Left lung (tissue), 10 donors: ENCODE data around the gene GTF2F1. TPM values are rescaled to one million over a fixed set of nuclear protein-coding genes. Genes with fewer than 3 reads are reported as not detected.

Experiments
- ATAC-seq: fragments of 200-7000 bp; cut with Tn5 transposase; one replicate; pipeline ENCODE4 v1.9.1; 2020; ENCODE audit warnings: moderate library complexity
- DNase-seq, 4 donors: peaks; one replicate each; pipeline ENCODE4 v3.0.0-alpha.2; 2013 to 2020
- H3K27ac ChIP-seq, 2 donors: fragments of 200-600 bp; sonication (generic) in 1 of 2; one replicate each; pipeline versions ENCODE4 v1.5.0 to v1.8.0; 2020 to 2021
- H3K27me3 ChIP-seq, 2 donors: fragments of 200-600 bp; sonication (generic) in 1 of 2; one replicate each; pipeline versions ENCODE4 v1.5.0 to v1.8.0; 2020 to 2021
- H3K36me3 ChIP-seq, 2 donors: fragments of 200-600 bp; sonication (generic) in 1 of 2; one replicate each; pipeline versions ENCODE4 v1.5.0 to v1.8.0; 2020 to 2021
- H3K4me1 ChIP-seq, 2 donors: fragments of 200-600 bp; one replicate each; pipeline ENCODE4 v1.8.0; 2021
- H3K4me3 ChIP-seq, 2 donors: fragments of 200-600 bp; sonication (generic) in 1 of 2; one replicate each; pipeline versions ENCODE4 v1.5.0 to v1.8.0; 2020 to 2021; ENCODE audit warnings: mild to moderate bottlenecking in 1 of 2
- H3K9me3 ChIP-seq, 2 donors: fragments of 200-600 bp; sonication (generic) in 1 of 2; one replicate each; pipeline versions ENCODE4 v1.5.0 to v1.8.0; 2020 to 2021
- intact Hi-C, 2 donors: fragments of 100-400 bp; cut with DNase I; formaldehyde crosslinking; loops; one replicate each; pipeline versions ENCODE4 v1.11.2 to v1.14.2; 2022
- polyA plus RNA-seq, 6 donors: library from polyadenylated mRNA; unstranded; fragments of 120-200 nt; gene quantifications; one replicate each; pipeline ENCODE4 v1.2.1, GENCODE V29; 2013; ENCODE audit not compliant: insufficient read length in 6 of 6
- total RNA-seq, 2 donors: library from RNA; stranded (reverse); fragmentation: NEBNext Ultra II Directional; extraction: Animal tissue kit (Norgen Biotek cat#: 25700); gene quantifications; one replicate each; pipeline ENCODE4 v1.2.1, GENCODE V29; 2021
- TF ChIP-seq, protein P1 (sequence below), 2 donors: fragments of 200-600 bp; sonication (generic) in 1 of 2; IDR thresholded peaks; one replicate each; pipeline versions ENCODE4 v1.5.0 to v1.8.0; 2021; ENCODE audit warnings: antibody characterized with exemption in 2 of 2
- donor health status: DM: no; HTN: yes; CAD: no.
- donor health status: DM: no; HTN: no; CAD: no.

The GTF2F1 gene
- total and polyA plus RNA-seq, 8 donors: 39.6 to 99.1 (median 76.4) TPM

DNA sequence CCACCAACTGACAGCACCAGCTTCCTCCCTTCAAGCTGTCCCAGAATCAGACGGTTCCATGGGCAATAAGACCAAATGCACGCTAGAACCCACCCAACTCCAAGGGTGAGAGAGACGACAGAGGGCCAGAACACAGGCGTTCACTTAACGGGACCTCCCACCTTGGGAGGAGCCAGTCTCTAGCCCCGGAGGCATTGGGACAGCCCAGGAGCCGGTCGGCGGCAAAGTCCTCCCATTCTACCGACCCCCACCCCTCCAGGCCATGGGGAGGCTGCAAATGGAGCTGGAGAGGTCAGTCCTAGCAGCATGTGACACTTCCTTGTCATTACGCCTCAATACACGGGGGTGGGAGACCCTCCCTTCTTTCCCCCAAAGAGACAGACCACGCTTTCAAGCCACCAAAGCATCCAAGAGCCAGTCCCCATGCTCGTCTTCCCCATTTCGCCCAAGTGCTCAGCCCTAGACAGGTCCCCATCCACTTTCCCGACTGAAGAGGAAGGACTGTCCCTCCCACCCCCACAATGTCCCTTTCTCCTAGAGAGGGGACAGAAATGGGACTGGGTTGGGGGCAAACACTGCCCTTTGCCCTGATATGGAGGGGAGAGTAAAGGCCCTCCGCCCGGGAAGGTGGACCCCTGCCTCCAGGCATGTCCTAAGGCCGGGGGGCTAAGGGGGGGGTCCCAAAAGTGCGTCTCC lies 30.7 kb upstream of the GTF2F1 start:
- TF ChIP-seq, protein P1, sequence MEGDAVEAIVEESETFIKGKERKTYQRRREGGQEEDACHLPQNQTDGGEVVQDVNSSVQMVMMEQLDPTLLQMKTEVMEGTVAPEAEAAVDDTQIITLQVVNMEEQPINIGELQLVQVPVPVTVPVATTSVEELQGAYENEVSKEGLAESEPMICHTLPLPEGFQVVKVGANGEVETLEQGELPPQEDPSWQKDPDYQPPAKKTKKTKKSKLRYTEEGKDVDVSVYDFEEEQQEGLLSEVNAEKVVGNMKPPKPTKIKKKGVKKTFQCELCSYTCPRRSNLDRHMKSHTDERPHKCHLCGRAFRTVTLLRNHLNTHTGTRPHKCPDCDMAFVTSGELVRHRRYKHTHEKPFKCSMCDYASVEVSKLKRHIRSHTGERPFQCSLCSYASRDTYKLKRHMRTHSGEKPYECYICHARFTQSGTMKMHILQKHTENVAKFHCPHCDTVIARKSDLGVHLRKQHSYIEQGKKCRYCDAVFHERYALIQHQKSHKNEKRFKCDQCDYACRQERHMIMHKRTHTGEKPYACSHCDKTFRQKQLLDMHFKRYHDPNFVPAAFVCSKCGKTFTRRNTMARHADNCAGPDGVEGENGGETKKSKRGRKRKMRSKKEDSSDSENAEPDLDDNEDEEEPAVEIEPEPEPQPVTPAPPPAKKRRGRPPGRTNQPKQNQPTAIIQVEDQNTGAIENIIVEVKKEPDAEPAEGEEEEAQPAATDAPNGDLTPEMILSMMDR (IDR thresholded peaks at IDR 0.05): no peak
- intact Hi-C loops: no loop called here
- DNase-seq (peak in 2 of 4 donors; percentile 48 to 77), ATAC-seq (no peak)
- H3K36me3 ChIP-seq: peaks cover 0 to 33% of the 10 kb centered on the region in 2 donors
- no peaks in the 10 kb centered on the region for H3K9me3 ChIP-seq
- H3K27ac ChIP-seq: peak overlapping the region; percentile 55 to 59
- H3K4me1 ChIP-seq: peaks cover 10 to 32% of the 10 kb centered on the region in 2 donors
- no peaks in the 10 kb centered on the region for H3K27me3 ChIP-seq
- H3K4me3 ChIP-seq: peak overlapping the region; percentile 88 to 89

DNA sequence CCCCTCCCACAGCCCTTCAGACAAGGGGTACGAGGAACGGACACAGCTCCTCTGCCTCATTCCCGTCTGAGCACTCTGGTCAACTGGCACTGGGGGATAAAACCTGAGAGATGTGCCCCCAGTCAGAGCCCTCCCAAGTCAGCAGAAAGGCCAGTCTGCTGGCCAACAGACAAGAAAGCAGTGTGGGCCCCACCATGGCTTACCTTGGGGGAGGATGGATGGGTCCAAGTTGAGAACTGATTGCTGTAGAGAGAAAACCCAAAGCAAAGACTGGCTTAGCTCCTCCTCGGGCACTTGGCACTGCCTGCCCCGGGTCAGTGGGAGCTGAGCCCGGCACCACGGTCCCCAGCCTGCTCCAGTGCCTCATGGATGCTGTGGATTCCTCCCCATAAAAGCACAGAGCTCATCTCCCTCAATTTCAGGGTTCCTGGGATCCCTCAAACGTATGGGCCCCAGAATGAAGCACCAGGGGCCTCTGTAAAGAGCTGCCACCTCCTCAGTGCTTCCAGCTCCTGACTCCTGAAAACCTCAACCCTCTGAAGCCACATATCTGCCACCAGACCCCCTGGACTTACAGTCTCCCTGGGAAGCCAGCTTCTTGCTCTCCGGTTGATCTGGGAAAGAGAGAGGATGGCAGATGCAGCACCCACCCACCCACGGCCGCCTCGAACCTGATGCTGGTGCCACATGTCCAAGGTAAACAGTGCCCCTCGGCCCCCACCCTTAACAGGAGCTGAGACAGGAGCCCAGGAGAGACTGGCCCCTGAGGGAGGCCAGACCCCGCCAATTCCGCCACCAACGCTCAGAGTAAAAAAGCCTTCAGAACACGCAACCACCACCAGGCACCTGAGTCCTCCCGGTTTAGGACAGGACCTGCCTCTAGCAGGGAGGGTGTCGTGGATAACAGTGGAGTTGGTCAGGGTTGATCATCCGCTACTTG lies 28.4 kb upstream of the GTF2F1 start:
- Histone ChIP-seq H3K9me3 (no peaks in the 10 kb centered on the region), H3K4me3 (no peak overlapping the region), H3K27me3 (no peaks in the 10 kb centered on the region), H3K27ac (no peak overlapping the region), H3K4me1 (peaks cover 10 to 32% of the 10 kb centered on the region in 2 donors), H3K36me3 (peaks cover 0 to 56% of the 10 kb centered on the region in 2 donors)
- DNase-seq: no peak
- TF ChIP-seq, protein P1 (IDR thresholded peaks at IDR 0.05): no peak
- intact Hi-C loops: no loop called here
- ATAC-seq: no peak

DNA sequence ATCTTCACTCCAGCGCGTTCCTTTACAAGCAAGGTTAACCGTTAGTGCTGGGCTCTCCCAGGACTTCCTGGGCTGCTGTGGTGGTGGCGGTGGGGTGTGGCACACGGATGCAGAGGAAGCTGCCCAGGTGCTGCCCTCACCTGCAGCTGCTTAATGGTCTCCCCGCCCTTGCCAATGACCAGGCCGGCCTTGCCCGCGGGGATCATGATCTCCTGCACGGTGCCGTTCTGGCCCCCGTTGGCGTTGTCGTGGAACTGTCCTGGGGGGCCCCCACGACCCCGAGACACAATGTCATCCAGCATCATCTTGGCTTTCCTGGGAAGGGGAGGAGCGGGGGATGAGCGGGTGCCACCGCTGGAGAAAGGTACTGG lies 25.6 kb upstream of the GTF2F1 start:
- Histone ChIP-seq H3K4me1 (peaks cover 10 to 24% of the 10 kb centered on the region in 2 donors), H3K4me3 (no peak overlapping the region), H3K27me3 (no peaks in the 10 kb centered on the region), H3K36me3 (peaks cover 0 to 84% of the 10 kb centered on the region in 2 donors), H3K27ac (no peak overlapping the region), H3K9me3 (no peaks in the 10 kb centered on the region)
- intact Hi-C loops: no loop called here
- TF ChIP-seq, protein P1 (IDR thresholded peaks at IDR 0.05): no peak
- DNase-seq (no peak), ATAC-seq (no peak)

DNA sequence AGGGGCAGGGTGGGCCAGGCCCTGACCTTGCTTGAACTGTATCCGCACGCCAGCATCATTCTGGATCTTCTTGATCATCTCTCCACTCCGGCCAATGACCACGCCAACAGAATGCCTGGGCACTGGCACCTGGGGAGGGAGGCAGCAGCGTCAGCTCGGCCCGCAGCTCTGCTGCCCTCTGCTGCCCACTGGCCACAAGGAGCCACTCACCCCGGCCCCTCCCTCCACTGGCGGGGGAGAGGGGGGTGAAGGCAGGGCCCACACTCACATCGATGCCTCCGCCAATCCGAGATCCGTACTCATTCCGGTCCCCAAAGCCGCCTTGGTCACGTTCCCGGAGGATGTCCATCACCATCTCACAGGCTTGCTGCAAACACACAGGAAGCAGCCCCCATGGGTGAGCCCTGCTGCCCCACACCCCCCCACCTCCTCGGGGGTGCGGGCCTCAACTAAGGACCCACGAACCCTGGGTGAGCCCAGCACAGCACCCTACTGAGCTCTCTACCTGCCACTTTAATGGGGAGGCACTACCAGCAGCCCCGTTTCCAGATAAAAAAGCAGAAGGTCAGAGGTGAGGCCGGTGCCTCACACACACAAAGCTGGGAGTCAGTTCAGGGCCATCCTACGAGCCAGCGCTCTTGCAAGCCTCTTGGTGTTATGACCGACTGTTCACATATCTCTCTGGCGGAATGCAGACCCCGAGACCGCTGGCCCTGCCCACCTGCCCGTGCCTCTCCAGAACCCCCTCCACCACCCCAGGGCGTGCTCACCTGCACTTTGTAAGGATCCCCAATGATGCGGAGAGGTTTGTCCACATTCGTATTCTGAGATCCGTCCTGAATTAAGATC lies 25.0 kb upstream of the GTF2F1 start:
- no peak overlapping the region for H3K27ac ChIP-seq
- intact Hi-C loops: no loop called here
- H3K4me1 ChIP-seq: peaks cover 7 to 24% of the 10 kb centered on the region in 2 donors
- TF ChIP-seq, protein P1 (IDR thresholded peaks at IDR 0.05): no peak
- no peaks in the 10 kb centered on the region for H3K9me3 ChIP-seq
- H3K36me3 ChIP-seq: peaks cover 0 to 88% of the 10 kb centered on the region in 2 donors
- H3K4me3 ChIP-seq: no peak overlapping the region
- DNase-seq (peak in 1 of 4 donors; percentile 26), ATAC-seq (peak; percentile 61)
- no peaks in the 10 kb centered on the region for H3K27me3 ChIP-seq
